Measurements from ENCODE around the gene S100A12.

Gene S100A12

DNA sequence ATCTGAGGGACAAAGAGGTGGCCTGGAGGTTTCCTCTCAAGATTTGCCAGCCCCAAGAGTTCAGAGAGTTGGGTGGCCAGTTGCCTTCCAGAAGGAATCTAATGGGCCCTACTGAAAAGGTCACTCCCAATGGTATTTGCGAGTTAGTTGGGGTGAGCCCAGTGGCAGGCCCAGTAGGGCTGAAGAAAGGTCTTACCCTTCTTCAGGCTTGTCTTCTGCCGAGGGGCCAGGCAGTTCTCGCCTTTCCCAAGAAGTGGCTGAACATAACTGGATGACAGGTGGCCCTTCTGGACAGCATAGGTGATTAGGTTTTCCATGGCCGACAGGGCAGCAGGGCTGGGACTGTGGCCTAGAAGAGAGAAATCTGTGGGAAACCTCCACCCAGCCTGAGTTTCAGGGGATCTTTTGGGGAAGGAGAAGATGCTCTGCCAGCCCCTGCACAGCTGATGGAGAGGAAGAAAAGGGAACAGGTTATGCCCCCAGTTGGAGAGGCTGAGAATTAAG is 33.9 kb downstream of the S100A12 start:
- TF ChIP-seq GATA3 (IDR thresholded peaks at IDR 0.05; ENCODE audit: low read depth, low read length): no peak
- no peak for TF ChIP-seq GATA2 (IDR thresholded peaks at IDR 0.05; ENCODE audit: low read depth, low read length)

DNA sequence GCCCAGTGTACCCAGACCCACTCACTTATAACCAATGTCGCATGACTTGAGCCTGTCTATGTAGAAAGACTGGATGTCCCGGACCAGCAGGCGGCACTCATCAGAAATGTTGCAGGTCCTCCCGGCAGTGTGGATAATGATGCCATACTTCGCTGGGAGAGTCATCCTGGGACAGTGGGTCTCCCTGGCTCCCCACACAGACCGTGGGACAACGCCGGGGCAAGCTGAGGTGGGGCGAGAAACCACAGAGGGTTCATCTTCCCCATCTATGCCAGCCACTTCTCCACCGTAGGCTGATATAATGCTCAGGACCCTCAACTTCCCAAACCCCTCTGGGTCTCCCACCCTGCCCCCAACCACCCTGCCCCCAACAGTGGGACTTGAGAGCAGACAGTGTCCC is 35.1 kb downstream of the S100A12 start:
- TF ChIP-seq GATA3 (IDR thresholded peaks at IDR 0.05; ENCODE audit: low read depth, low read length) (no peak), GATA2 (IDR thresholded peaks at IDR 0.05; ENCODE audit: low read depth, low read length) (no peak)

DNA sequence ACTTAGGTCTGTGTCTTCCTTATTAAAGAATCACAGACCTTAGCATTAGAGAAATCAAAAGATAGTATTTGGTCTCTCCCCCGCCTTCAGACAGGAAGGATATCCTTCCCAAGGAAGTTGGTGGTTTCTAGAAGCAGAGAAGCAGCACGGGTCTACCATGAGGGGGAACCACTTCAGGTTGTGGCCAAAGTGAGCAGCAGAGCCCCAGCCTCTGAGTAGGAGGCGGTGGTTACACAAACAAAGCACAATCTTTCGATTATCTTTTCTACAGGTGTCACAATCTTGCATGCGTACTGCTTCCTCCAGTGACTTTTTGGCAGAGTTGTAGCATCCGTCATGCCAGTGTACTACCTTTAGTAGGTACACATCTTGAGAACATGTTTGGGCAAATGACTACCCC is 35.6 kb downstream of the S100A12 start:
- TF ChIP-seq GATA3 (IDR thresholded peaks at IDR 0.05; ENCODE audit: low read depth, low read length) (no peak), GATA2 (IDR thresholded peaks at IDR 0.05; ENCODE audit: low read depth, low read length) (no peak)

DNA sequence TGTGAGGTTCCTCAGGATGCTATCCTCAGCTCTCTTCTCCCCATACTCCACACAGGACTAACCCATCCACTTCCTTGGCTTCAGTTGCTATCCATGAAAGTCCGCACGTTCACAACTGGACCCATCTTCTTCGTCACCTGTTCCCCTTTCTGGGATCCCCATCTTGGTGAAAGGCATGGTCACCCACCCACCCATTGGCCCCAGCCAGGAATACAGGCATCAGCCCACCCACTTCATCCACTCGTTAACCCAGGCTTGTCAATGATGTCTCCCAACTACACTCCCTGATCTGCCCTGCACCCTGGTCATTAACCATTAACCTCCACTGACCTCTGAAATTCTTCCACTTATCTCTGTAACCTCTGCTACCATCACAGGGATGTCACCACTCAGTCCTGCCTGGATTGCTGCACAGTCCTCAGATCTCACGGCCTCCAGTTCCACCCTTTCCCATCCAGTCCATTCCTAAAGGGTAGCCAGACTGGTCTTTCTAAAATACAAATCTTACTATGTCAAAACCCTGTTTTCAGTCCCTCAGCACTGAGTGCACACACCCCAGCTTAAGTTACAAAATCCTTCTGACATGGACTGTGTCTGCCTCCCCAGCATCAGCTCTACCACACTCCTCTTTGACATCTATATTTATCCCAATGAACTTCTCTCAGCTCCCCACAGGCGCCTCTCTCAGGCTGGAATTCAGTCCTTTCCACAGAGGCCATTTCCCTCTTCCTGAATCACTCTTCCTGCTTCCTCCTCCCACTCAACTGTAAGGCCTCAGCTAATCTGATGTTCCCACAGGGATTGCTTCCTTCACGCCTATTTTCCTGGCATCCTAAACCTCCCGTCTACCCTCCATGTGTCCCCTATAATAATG is 37.2 kb downstream of the S100A12 start:
- no peak for TF ChIP-seq GATA3 (IDR thresholded peaks at IDR 0.05; ENCODE audit: low read depth, low read length)
- TF ChIP-seq GATA2 (IDR thresholded peaks at IDR 0.05; ENCODE audit: low read depth, low read length): no peak

DNA sequence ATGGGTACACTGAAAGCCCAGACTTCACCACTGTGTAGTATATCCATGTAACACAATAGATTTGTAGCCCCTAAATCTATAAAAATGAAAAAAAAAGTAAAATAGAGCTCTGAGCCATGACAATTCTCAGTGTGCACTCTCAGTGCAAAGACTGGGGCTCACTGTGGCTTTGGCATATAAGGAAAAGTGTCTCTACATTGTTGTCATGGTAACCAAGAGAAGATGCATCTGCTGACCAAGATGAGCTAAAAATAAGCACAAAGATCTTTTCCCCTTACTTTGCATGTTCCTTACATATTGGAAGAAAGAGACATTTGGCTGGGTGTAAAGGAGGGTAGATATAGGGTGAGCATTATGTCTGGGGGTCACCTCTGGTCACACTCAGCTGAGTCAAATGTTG is 38.8 kb downstream of the S100A12 start:
- TF ChIP-seq GATA3 (IDR thresholded peaks at IDR 0.05; ENCODE audit: low read depth, low read length) (no peak), GATA2 (IDR thresholded peaks at IDR 0.05; ENCODE audit: low read depth, low read length) (no peak)

DNA sequence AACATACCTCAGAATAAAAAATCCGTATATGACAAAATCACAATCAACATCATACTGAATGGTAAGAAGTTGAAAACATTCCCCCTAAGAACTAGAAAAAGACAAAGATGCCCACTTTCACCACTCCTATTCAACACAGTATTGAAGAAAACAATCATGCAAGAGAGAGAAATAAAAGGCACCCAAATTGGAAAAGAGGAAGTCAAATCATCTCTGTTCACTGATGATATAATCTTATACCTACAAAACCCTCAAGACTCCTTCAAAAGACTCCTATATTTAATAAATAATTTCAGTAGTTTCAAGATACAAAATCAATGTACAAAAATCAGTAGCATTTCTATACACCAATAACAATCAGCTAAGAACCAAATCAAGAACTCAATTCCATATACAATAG is 41.5 kb downstream of the S100A12 start:
- TF ChIP-seq GATA2 (IDR thresholded peaks at IDR 0.05; ENCODE audit: low read depth, low read length): no peak
- no peak for TF ChIP-seq GATA3 (IDR thresholded peaks at IDR 0.05; ENCODE audit: low read depth, low read length)

DNA sequence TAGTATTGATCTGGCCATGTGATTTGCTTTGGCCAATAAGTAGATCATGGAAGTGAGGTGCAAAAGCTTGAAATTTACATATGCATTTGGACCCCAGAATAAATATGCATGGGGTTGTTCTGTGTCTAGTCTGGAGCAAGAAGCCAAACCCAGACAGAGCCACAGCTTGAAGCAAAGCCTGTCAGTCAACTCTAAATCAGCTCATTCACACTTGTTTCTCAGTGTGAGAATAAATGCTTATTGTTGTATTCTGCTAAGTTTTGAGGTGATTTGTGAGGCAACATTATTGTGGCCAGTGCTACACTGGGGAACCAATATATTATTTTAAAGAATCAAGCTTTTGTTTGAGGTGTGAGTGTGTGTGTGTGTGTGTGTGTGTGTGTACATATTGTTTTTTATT is 50.5 kb downstream of the S100A12 start:
- TF ChIP-seq GATA3 (IDR thresholded peaks at IDR 0.05; ENCODE audit: low read depth, low read length) (no peak), GATA2 (IDR thresholded peaks at IDR 0.05; ENCODE audit: low read depth, low read length) (no peak)

Data from SH-SY5Y (cell line).